Measurements from ENCODE around the gene EFCAB10. TPM values are rescaled to one million over a fixed set of nuclear protein-coding genes. Genes with fewer than 3 reads are reported as not detected.

EFCAB10 gene
- polyA plus RNA-seq, 2 of the 4 experiments (the other 2 are of a cell fraction): 2.9 to 4.2 TPM

GRCh38 chr7:105591522-105591921 lies 10.2 kb upstream of the EFCAB10 start (continued):
- TF ChIP-seq RAD21 (conservative IDR thresholded peaks at IDR 0.05 in 1 of 2, IDR thresholded peaks at IDR 0.05 in 1 of 2) (no peak), FOSB (CRISPR knock-in tag; IDR thresholded peaks at IDR 0.05) (no peak)

- Histone ChIP-seq H3K9me3 (no peaks in the 10 kb centered on the region), H3K27ac (no peak overlapping the region), H3K4me1 (no peaks in the 10 kb centered on the region), H3K4me2 (no peak overlapping the region), H3K4me3 (no peak overlapping the region)
- ChIA-PET POLR2A (no interaction called here), CTCF (interaction anchor here (1.1 to 2.4 kb wide), 3 partner anchors 8 to 607 kb away, joined by 4 to 28 read pairs (median 6); no protein-coding TSS in a partner anchor)
- FAIRE-seq: no peak
- ATAC-seq: no peak
- TF ChIP-seq RARB (CRISPR knock-in tag; IDR thresholded peaks at IDR 0.05) (no peak), GATA3 (IDR thresholded peaks at IDR 0.05; ENCODE audit: borderline replicate concordance) (no peak), TFCP2L1 (CRISPR knock-in tag; IDR thresholded peaks at IDR 0.05) (no peak), BHLHE40 (IDR thresholded peaks at IDR 0.05; ENCODE audit: low read depth, low read length) (no peak), NPAS2 (CRISPR knock-in tag; IDR thresholded peaks at IDR 0.05; ENCODE audit: borderline replicate concordance) (no peak), NFE2L2 (conservative IDR thresholded peaks at IDR 0.05; ENCODE audit: low read length) (no peak), PHF8 (IDR thresholded peaks at IDR 0.05; ENCODE audit: borderline replicate concordance, low read depth) (no peak), HOXB5 (CRISPR knock-in tag; IDR thresholded peaks at IDR 0.05) (no peak), CBX8 (IDR thresholded peaks at IDR 0.05) (no peak), RAD21 (conservative IDR thresholded peaks at IDR 0.05 in 1 of 2, IDR thresholded peaks at IDR 0.05 in 1 of 2) (no peak), ZFP36 (IDR thresholded peaks at IDR 0.05; ENCODE audit: borderline replicate concordance, partially characterized antibody) (no peak), JUN (IDR thresholded peaks at IDR 0.05) (no peak), FOSB (CRISPR knock-in tag; IDR thresholded peaks at IDR 0.05) (no peak), HOXB13 (CRISPR knock-in tag; IDR thresholded peaks at IDR 0.05; ENCODE audit: low read depth) (no peak), USF2 (IDR thresholded peaks at IDR 0.05) (no peak), HEYL (CRISPR knock-in tag; IDR thresholded peaks at IDR 0.05) (no peak), ZNF302 (CRISPR knock-in tag; IDR thresholded peaks at IDR 0.05) (no peak), POLR2A (IDR thresholded peaks at IDR 0.05; ENCODE audit: low read length) (no peak)
- DNase-seq (ENCODE audit: low read depth in 1 of 2, low spot score in 1 of 2): no peak
- WGBS (ENCODE audit: missing lambda C conversion rate): 45% methylated on average over 5 of the region's 5 CpGs
Observed at GRCh38 chr7:105590793-105591192, 9.5 kb upstream of the EFCAB10 start.

GRCh38 chr7:105589356-105590077 lies 8.2 kb upstream of the EFCAB10 start:
- H3K27ac ChIP-seq: no peak overlapping the region
- peak; percentile 99 for ATAC-seq
- peak; percentile 87 to 91 for TF ChIP-seq RAD21 (conservative IDR thresholded peaks at IDR 0.05 in 1 of 2, IDR thresholded peaks at IDR 0.05 in 1 of 2)
- peak; percentile 85 for TF ChIP-seq CTCF (IDR thresholded peaks at IDR 0.05)
- TF ChIP-seq KDM5A (IDR thresholded peaks at IDR 0.05): no peak
- no peak for TF ChIP-seq FOSL2 (IDR thresholded peaks at IDR 0.05)
- 0 out of 2 replicates have a peak, but pooled peaks have one; percentile 35 for TF ChIP-seq FOSL2 (CRISPR knock-in tag; IDR thresholded peaks at IDR 0.05)
- no peak for TF ChIP-seq ZFP36 (IDR thresholded peaks at IDR 0.05; ENCODE audit: borderline replicate concordance, partially characterized antibody)
- peak; percentile 67 for TF ChIP-seq SMC3 (IDR thresholded peaks at IDR 0.05)
- TF ChIP-seq MAX (IDR thresholded peaks at IDR 0.05): no peak
- DNase-seq (ENCODE audit: low read depth in 1 of 2, low spot score in 1 of 2): peak; percentile 79 to 82
- H3K4me1 ChIP-seq: no peaks in the 10 kb centered on the region
- ChIA-PET POLR2A (interaction anchor here (0.6 kb wide), 1 partner anchor 8 kb away, joined by 3 read pairs; the partner anchor contains the start of gene EFCAB10), CTCF (interaction anchor here (0.6 to 5.0 kb wide), 29 partner anchors 8 to 1357 kb away, joined by 3 to 42 read pairs (median 4); partner anchors contain the start of gene EFCAB10)
- no peak overlapping the region for H3K4me3 ChIP-seq
- FAIRE-seq: no peak
- WGBS (ENCODE audit: missing lambda C conversion rate): 13% methylated on average over 6 of the region's 6 CpGs
- H3K4me2 ChIP-seq: no peak overlapping the region
- no peaks in the 10 kb centered on the region for H3K9me3 ChIP-seq

All from A549 (cell line).